Keratinocyte (primary cell): ENCODE results near the gene CLTB. TPM values are rescaled to one million over a fixed set of nuclear protein-coding genes. Genes with fewer than 3 reads are reported as not detected.

Experiments used
- DNase-seq: peaks from one replicate; pipeline ENCODE4 v3.0.0-alpha.2; 2011; ENCODE audit warnings: low read depth, missing footprints, low spot score
- FAIRE-seq: peaks from 2 replicates; lab custom pipeline; 2011; peaks lifted over from hg19 to GRCh38; lab: Jason Lieb, UNC
- H2AFZ ChIP-seq: 2 replicates; pipeline ENCODE4 v1.6.0; 2012; ENCODE audit warnings: low read length, control low read depth, inconsistent platforms; ENCODE audit not compliant: control insufficient read depth
- H3K27ac ChIP-seq: 2 replicates; pipeline ENCODE4 v1.5.1; 2011; ENCODE audit warnings: low read length; ENCODE audit not compliant: control insufficient read depth, insufficient read depth
- H3K27me3 ChIP-seq: 3 replicates; pipeline ENCODE4 v1.6.0; 2011; ENCODE audit warnings: low read length; ENCODE audit not compliant: control insufficient read depth, insufficient read depth; ENCODE audit errors: extremely low read depth
- H3K36me3 ChIP-seq, 2 experiments: 2 replicates in 1 of 2; 3 replicates in 1 of 2; pipeline ENCODE4 v1.5.1; 2011; ENCODE audit warnings: low read length in 2 of 2, mild to moderate bottlenecking in 1 of 2; ENCODE audit not compliant: control insufficient read depth in 2 of 2, insufficient read depth in 2 of 2; ENCODE audit errors: extremely low read depth in 1 of 2
- H3K4me1 ChIP-seq: 3 replicates; pipeline ENCODE4 v1.5.1; 2011; ENCODE audit warnings: low read length; ENCODE audit not compliant: control insufficient read depth, insufficient read depth; ENCODE audit errors: extremely low read depth
- H3K4me2 ChIP-seq: 3 replicates; pipeline ENCODE4 v1.6.0; 2011; ENCODE audit warnings: low read depth, low read length; ENCODE audit not compliant: control insufficient read depth, insufficient read depth; ENCODE audit errors: extremely low read depth
- H3K4me3 ChIP-seq, 3 experiments: fragments of 200-600 bp in 1 of 3; sonication (generic) in 1 of 3; 2 replicates in 2 of 3; 3 replicates in 1 of 3; pipeline ENCODE4 v1.5.1; 2011 to 2016; ENCODE audit warnings: low read length in 3 of 3, mild to moderate bottlenecking in 3 of 3, control low read depth in 2 of 3, inconsistent platforms in 1 of 3, low read depth in 1 of 3, mixed read lengths in 1 of 3, mixed run types in 1 of 3, moderate library complexity in 1 of 3; ENCODE audit not compliant: control insufficient read depth in 2 of 3, insufficient read depth in 2 of 3; ENCODE audit errors: extremely low read depth in 1 of 3
- H3K79me2 ChIP-seq: 2 replicates; pipeline ENCODE4 v1.6.0; 2012; ENCODE audit warnings: low read length; ENCODE audit not compliant: control insufficient read depth, insufficient read depth
- H3K9ac ChIP-seq: 3 replicates; pipeline ENCODE4 v1.6.0; 2011; ENCODE audit warnings: low read length; ENCODE audit not compliant: control insufficient read depth, insufficient read depth; ENCODE audit errors: extremely low read depth
- H3K9me1 ChIP-seq: 3 replicates; pipeline ENCODE4 v1.6.0; 2011; ENCODE audit warnings: low read length; ENCODE audit not compliant: control insufficient read depth, insufficient read depth; ENCODE audit errors: extremely low read depth
- H3K9me3 ChIP-seq: 2 replicates; pipeline ENCODE4 v1.5.1; 2012; ENCODE audit warnings: low read depth, low read length; ENCODE audit not compliant: control insufficient read depth
- H4K20me1 ChIP-seq: 3 replicates; pipeline ENCODE4 v1.6.0; 2011; ENCODE audit warnings: low read length; ENCODE audit not compliant: control insufficient read depth, insufficient read depth; ENCODE audit errors: extremely low read depth
- EZH2 ChIP-seq: IDR thresholded peaks from one replicate; pipeline ENCODE4 v1.6.1; 2012; ENCODE audit warnings: inconsistent platforms, mild to moderate bottlenecking, low read length, moderate library complexity
- dilution Hi-C: fragments of 300-500 bp; cut with MboI; formaldehyde crosslinking; loops from one replicate; pipeline ENCODE4 v1.7.0; 2020; ENCODE audit warnings: low sequenced_read_pairs; ENCODE audit not compliant: extremely low pct_ligation_motif_present
- polyA plus RNA-seq, 5 experiments: library from polyadenylated mRNA; depleted of rRNA in 3 of 5; stranded (reverse) in 3 of 5; stranded (forward) in 1 of 5; unstranded in 1 of 5; fragments of >200 nt; gene quantifications; 1 replicate in 1 of 5; 2 replicates in 3 of 5; 3 replicates in 1 of 5; pipeline versions ENCODE4 v1.2.1 to v1.2.3, GENCODE V29; 2011 to 2012; ENCODE audit warnings: missing spikeins in 2 of 5, low read depth in 1 of 5, low replicate concordance in 1 of 5
- small RNA-seq, 3 experiments: library from RNA; depleted of rRNA; stranded (forward); fragments of <200 nt; gene quantifications; one replicate each; pipeline ENCODE3, GENCODE V24; 2012; ENCODE audit warnings: low read depth in 3 of 3, low replicate concordance in 1 of 3; ENCODE audit not compliant: insufficient read length in 3 of 3
- TF ChIP-seq, protein P1 (sequence below), 3 experiments: IDR thresholded peaks in 1 of 3; conservative IDR thresholded peaks in 1 of 3; optimal IDR thresholded peaks in 1 of 3; 2 replicates in 2 of 3; 3 replicates in 1 of 3; pipeline versions ENCODE3 to v1.5.1; 2011; ENCODE audit warnings: low read length in 3 of 3, mild to moderate bottlenecking in 3 of 3, moderate library complexity in 2 of 3, control low read depth in 1 of 3, inconsistent platforms in 1 of 3; ENCODE audit not compliant: insufficient read depth in 2 of 3; ENCODE audit errors: extremely low read depth in 1 of 3

The CLTB gene
- polyA plus RNA-seq, 1 donor (not counting 4 experiments of a cell fraction or from before 2014, with no cell fraction given): 326 TPM

GRCh38 chr5:176350416-176350815 is 65.9 kb downstream of the CLTB start:
- Histone ChIP-seq H3K9me3 (no peaks in the 10 kb centered on the region), H2AFZ (no peak overlapping the region), H3K9me1 (no peaks in the 10 kb centered on the region), H3K27ac (no peak overlapping the region), H3K9ac (no peak overlapping the region), H3K4me3 (no peak overlapping the region), H3K79me2 (peaks cover 31% of the 10 kb centered on the region), H3K4me2 (no peak overlapping the region), H3K36me3 (peaks cover 33 to 41% of the 10 kb centered on the region in 2 experiments), H4K20me1 (no peaks in the 10 kb centered on the region), H3K27me3 (no peaks in the 10 kb centered on the region), H3K4me1 (no peaks in the 10 kb centered on the region)
- DNase-seq: no peak
- no peak for FAIRE-seq
- TF ChIP-seq, protein P1, sequence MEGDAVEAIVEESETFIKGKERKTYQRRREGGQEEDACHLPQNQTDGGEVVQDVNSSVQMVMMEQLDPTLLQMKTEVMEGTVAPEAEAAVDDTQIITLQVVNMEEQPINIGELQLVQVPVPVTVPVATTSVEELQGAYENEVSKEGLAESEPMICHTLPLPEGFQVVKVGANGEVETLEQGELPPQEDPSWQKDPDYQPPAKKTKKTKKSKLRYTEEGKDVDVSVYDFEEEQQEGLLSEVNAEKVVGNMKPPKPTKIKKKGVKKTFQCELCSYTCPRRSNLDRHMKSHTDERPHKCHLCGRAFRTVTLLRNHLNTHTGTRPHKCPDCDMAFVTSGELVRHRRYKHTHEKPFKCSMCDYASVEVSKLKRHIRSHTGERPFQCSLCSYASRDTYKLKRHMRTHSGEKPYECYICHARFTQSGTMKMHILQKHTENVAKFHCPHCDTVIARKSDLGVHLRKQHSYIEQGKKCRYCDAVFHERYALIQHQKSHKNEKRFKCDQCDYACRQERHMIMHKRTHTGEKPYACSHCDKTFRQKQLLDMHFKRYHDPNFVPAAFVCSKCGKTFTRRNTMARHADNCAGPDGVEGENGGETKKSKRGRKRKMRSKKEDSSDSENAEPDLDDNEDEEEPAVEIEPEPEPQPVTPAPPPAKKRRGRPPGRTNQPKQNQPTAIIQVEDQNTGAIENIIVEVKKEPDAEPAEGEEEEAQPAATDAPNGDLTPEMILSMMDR (optimal IDR thresholded peaks at IDR 0.05 in 1 of 3, IDR thresholded peaks at IDR 0.05 in 1 of 3, conservative IDR thresholded peaks at IDR 0.05 in 1 of 3; ENCODE audit: extremely low read depth in 1 of 3, insufficient read depth in 2 of 3, low read length in 3 of 3): no peak
- no peak for TF ChIP-seq EZH2
- dilution Hi-C loops: no loop called here

GRCh38 chr5:176342766-176343458 is 73.4 kb downstream of the CLTB start:
- Histone ChIP-seq H3K4me1 (no peaks in the 10 kb centered on the region), H3K27me3 (no peaks in the 10 kb centered on the region), H3K4me2 (no peak overlapping the region), H3K36me3 (peaks cover 13 to 18% of the 10 kb centered on the region in 2 experiments), H3K9me3 (no peaks in the 10 kb centered on the region), H3K27ac (no peak overlapping the region), H3K4me3 (no peak overlapping the region), H4K20me1 (no peaks in the 10 kb centered on the region), H3K9ac (no peak overlapping the region), H3K79me2 (no peaks in the 10 kb centered on the region), H3K9me1 (no peaks in the 10 kb centered on the region), H2AFZ (no peak overlapping the region)
- TF ChIP-seq EZH2: no peak
- TF ChIP-seq, protein P1 (optimal IDR thresholded peaks at IDR 0.05 in 1 of 3, IDR thresholded peaks at IDR 0.05 in 1 of 3, conservative IDR thresholded peaks at IDR 0.05 in 1 of 3; ENCODE audit: extremely low read depth in 1 of 3, insufficient read depth in 2 of 3, low read length in 3 of 3): no peak
- dilution Hi-C loops: no loop called here
- DNase-seq (no peak), FAIRE-seq (no peak)

Small RNA genes within 50 kb of the gene (small RNA-seq; reads per million reads assigned to genes)
- 0 reads per million in 3 experiments for gene AC010297.1
- gene MIR1271: 0.60 to 9.0 (median 1.8) reads per million in 3 experiments

Other genes with a start within 250 kb of the CLTB start
- gene SIMC1, start 178.1 kb downstream of the CLTB start, polyA plus RNA-seq: 3.6 to 11.4 TPM (median 5.2 TPM) in 3 replicates
- gene KIAA1191, start 54.8 kb downstream of the CLTB start, polyA plus RNA-seq: 100 to 128 TPM (median 112 TPM) in 3 replicates
- gene ARL10, start 51.1 kb downstream of the CLTB start, polyA plus RNA-seq: 0.70 to 2.4 TPM (median 1.6 TPM) in 3 replicates
- gene NOP16, start 27.9 kb downstream of the CLTB start, polyA plus RNA-seq: 73.3 to 101 TPM (median 96.7 TPM) in 3 replicates
- 74.6 to 91.4 TPM (median 87.9 TPM) in 3 replicates for gene HIGD2A, start 27.8 kb downstream of the CLTB start, polyA plus RNA-seq
- gene FAF2, start 31.8 kb upstream of the CLTB start, polyA plus RNA-seq: 44.7 to 63.2 TPM (median 52.9 TPM) in 3 replicates
- gene RNF44, start 120.9 kb upstream of the CLTB start, polyA plus RNA-seq: 5.3 to 9.9 TPM (median 6.4 TPM) in 3 replicates
- gene CDHR2, start 132.8 kb upstream of the CLTB start, polyA plus RNA-seq: 0.01 TPM in 2 of 3 replicates, not detected in the other
- gene GPRIN1, start 193.6 kb upstream of the CLTB start, polyA plus RNA-seq: 4.0 to 4.6 TPM (median 4.4 TPM) in 3 replicates
- gene SNCB, start 214.0 kb upstream of the CLTB start, polyA plus RNA-seq: 0.21 to 1.00 TPM (median 0.69 TPM) in 3 replicates
- not detected in 3 replicates for gene EIF4E1B, start 214.1 kb upstream of the CLTB start, polyA plus RNA-seq
- gene TSPAN17, start 230.9 kb upstream of the CLTB start, polyA plus RNA-seq: 53.1 to 72.7 TPM (median 57.2 TPM) in 3 replicates